UCSD-AML1 (cell line): ENCODE results near the gene PNMA8A.
"Not testable (repeated sequence)": the region's sequence is repeated elsewhere in the genome, so short reads cannot be mapped to it uniquely, and the experiment has no call there.

ENCODE experiments used
- DNase-seq: peaks from one replicate; lab custom pipeline; 2025; ENCODE audit not compliant: unreplicated experiment; lab: John Stamatoyannopoulos, UW

The PNMA8A gene, protein sequence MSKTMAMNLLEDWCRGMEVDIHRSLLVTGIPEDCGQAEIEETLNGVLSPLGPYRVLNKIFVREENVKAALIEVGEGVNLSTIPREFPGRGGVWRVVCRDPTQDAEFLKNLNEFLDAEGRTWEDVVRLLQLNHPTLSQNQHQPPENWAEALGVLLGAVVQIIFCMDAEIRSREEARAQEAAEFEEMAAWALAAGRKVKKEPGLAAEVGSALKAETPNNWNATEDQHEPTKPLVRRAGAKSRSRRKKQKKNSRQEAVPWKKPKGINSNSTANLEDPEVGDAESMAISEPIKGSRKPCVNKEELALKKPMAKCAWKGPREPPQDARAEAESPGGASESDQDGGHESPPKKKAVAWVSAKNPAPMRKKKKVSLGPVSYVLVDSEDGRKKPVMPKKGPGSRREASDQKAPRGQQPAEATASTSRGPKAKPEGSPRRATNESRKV

DNA sequence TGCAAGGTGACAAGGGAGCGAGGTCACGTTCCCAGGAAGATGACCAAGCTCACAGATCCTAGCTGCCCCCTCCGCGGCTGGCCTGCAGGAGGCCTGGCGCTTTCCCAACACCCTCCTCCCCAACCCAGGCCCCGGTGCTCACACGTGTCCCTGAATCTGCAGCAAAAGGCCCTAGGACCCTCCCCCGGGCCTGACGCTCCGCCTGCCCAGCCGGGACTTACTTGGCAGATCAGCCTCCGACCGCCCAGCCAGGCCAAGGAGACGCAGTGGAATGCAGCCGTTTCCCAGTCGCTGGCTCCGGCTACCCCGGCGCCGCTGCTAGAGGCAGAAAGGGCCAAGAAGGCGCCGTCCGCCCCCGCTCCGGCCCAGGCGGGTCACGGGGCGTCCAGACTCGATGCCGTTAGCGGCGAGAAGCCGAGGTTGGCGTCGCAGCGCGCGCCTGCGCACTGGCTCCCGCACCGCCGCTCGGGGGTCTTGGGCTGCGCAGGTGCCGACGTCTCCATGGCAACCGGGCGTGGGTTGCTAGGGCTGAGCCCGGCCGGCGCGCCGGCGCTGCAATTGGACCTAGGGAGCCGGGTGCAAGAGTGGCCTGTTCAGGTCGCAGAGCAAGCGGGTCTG is at the start of gene PNMA8A:
Gene PNMA8A, minus strand, starts transcription at position 448 of the 618 bp plus-strand sequence. CDS start 528 bp downstream, outside the sequence.
- DNase-seq: no peak

DNA sequence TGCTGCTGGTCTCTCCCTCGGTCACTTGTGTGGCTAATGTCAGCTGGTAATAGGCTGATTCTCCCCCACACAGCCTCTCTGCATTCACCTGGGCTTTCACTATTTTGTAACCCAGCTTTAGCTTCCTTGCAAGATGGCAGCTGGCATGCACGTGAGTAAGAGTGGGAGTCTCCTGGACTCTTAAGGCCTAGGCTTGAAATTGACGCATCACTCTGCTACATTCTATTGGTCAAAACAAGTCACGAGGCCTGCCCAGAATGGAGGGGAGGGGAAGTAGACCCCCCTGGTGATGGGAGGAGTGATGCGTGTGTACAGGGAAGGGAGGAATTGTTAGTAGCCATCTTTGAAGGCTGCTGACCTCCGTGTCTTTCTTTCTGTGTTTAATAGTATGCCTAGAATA is 49.3 kb upstream of the PNMA8A start:
- DNase-seq: no peak

DNA sequence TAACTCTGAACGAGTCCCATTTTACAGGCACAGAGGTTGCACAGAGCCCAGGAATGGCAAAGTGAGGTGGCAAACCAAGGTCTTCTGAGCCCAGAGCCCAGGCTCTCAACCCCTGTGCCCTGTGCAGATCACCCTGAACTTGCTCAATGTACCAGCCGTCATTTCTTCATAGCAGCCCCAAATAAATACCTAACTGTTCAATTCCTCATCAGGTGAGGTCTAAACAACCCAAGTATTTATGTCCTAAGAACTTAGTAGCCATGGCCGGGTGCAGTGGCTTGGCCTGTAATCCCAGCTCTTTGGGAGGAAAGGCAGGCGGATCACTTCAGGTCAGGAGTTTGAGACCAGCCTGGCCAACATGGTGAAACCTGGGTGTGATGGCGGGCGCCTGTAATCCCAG is 46.1 kb upstream of the PNMA8A start:
- no peak for DNase-seq

DNA sequence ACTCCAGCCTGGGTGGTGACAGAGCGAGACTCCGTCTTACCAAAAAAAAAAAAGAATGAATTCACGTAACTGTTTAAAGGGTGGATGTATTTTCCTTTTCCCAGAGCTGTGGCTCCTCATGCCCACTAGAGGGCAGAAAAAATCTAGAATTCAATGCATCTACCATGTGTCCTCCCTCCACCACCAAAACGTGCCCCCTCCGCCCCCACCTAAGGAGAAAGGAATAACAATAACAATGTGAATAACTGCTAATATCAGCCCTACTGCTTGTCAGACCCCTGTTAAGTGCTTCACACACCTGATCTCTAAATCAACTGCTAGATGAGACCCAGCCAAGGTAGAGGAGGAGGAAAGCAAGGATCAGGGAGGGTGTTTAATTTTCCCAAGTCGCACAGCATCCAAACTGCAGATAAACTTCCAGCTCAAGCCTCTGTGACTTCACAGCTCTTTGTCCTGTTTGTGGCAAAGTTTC is 44.6 kb upstream of the PNMA8A start:
- peak; percentile 17 for DNase-seq

DNA sequence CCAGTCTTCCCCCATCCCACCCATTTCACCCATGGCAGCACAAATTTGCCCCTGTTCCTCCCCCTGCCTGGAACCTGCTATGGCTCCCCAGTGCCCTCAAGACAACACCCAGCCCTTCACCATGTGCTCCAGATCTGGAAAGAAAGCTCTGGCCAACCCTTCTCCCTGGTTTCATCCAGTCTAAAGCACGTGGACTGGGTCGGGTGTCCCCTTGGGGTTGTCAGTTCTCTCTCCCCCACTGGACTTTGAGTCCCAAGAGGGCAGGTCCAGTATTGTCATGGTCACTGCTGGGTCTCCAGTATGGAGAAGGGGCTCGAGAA is 43.9 kb upstream of the PNMA8A start:
- no peak for DNase-seq

DNA sequence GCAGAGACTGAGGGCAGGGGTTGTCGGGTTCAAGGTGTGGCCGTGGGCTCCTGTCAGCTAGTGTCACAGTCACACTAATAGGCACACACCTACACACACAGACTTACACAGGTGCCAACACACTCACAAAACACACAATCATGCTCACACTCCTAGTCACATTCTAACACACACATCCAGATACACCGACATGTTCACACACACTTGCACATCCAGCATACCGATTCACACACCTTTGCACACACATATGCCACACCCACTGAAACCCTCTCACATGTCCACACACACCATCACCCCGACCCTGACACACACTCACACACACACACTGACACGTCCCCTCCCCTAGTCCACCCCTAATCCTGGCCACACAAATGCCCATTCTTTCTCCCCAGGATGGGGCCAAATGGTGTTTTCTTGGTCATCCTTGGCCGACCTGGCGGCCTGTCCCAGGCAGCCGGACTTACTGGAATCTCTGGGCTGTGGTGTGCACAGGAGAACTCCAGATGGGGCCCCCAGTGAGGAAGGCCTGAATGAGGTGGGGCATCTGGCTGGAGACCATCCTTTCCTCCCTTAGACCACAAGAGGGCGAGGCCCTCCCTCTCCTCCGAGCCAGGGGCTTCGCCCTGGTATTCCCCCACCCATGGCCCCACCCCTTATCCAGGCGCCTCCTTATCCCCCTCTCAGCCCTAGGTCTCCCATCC is 43.4 kb upstream of the PNMA8A start:
- no peak for DNase-seq

DNA sequence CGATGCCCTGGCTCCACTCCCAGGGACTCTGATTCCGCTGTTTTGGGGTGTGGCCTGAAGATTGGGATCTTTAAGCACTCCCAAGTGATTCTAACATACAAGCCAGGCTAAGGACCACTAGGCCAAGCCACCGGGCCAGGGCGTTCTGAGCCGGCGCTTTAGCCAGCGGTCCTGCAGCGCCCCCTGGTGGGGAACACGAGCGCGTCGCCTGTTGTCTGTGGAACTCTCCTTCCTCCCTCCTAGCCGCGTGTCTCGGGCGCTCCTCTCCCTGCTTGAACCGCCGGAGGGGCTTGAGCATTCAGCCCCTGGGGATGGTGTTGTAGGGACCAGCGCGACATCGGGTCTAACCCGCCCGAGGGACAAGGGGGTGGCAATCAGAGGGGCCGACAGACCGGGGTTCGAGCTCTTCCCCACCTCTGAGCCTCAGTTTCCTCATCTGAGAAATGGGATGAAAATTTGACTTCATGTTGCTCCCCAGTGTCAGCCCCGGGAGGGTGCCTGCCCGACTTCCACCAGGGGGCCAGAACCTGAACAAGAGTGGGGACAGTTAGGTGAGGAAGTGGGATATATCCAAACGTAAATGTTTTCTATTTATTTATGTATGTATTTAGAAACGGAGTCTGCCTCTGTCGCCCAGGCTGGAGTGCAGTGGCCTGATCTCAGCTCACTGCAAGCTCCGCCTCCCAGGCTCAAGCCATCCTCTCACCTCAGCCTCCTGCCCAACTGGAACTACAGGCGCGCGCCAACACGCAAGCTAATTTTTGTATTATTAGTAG is 42.3 kb upstream of the PNMA8A start:
- peak; percentile 77 for DNase-seq

DNA sequence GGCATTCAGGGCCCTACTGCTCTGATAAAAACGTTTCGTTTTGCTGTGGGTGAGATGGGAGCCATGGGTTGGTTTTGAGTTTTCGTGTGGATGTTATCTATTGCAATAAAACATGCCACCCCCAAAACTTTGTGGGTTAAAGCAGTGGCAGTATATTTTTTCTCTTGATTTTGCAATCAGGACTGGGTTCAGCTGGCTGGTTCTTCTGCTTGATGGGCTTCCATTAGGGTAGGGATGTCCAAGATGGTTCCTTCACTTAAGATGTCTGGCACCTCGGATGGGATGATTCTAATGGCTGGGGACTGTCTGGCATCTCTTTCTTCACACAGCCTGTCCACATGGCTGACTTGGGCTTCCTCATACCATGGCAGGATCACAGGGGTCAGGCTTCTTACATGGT is 39.9 kb upstream of the PNMA8A start:
- no peak for DNase-seq

DNA sequence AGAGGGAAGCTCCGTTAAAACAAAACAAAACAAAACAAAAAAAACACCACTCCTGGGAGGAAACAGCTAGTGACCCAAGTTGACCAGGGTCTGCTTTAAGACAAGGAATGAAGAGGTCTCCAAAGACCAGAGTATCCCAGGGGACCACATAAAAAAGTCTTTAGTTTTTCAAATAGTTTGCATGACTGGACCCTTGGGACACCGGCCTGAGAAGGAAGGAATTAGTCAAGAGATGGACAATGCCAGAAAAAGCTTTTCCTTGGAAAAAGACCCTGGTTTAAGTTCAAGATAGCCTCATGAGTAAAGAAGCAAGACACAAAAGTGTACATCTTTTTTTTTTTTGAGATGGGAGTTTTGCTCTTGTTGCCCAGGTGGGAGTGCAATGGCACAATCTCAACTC is 36.8 kb upstream of the PNMA8A start:
- no peak for DNase-seq

DNA sequence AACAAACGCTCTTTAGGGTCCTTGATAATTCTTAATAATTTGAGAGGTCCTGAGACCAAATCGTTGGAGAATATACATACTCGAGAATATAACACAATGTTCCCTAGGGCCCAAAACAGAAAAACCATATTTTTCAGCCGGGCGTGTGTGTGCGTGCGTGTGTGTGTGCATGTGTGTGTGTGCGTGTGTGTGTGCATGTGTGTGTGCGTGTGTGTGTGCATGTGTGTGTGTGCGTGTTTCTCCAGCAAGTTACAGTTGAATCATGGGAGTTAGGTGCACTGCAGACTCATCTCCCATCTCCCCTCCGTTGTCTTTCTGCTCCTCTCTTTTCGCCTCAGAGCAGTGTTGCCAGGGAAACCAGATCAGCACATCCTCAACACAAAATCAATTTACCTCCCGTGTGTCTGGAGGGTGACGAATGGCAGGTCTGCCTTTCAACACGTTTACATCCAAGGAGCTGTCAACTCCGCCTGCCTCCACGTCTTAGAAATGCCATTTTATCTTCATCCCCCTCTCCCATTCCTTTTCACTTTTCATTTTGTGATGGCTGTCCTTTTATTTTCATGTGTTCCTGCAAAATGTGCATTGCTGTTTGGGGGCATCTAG is 32.6 kb upstream of the PNMA8A start:
- DNase-seq: no peak

DNA sequence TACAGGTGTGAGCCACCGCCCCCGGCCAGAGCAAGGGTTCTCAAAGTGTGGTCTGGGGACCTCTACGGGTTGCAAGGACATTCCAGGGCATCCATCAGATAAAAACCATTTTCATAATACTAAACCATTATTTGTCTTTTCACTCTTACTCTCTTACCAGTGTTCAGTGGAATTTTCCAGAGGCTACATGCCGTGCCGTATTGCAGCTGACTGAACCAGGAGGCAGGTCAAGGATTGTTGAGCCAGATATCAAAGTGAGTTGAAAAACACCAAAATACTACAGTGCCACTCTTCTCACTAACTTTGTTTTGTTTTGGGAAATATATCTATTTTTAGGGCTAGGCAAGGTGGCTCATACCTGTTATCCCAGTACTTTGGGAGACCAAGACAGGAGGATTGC is 31.5 kb upstream of the PNMA8A start:
- no peak for DNase-seq

DNA sequence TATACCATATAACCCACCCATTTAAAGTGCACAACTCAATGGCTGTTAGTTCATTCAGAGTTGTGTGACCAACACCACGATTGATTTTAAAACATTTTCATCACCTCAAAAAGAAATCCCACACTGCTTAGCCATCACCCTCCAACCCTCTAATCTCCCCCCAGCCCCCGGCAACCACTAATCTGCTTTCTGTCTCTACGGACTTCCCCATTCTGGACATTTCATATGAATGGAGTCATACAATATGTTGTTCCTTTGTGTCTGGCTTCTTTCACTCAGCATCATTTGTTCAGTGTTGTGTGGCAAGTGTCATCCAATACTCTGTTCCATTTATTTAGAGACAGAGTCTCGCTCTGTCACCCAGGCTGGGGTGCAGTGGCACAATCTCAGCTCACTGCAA is 28.3 kb upstream of the PNMA8A start:
- no peak for DNase-seq

DNA sequence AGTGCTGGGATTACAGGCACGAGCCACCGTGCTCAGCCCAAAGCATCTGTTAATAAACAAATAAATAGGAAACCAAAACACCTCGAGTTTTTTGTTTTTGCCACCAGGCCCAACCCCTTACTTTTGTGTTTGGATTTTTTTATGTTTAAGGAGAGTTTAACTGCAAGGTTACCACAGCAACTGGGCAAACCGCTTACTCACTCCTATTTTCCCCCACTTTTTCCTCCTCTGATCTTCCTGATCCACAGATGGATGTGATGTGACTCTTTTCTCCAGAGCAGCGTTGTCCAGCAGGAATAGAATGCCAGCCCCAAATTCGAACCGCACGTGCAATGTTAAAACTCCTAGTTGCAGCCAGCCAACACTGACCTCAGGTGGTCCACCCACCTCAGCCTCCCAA is 26.4 kb upstream of the PNMA8A start:
- no peak for DNase-seq

DNA sequence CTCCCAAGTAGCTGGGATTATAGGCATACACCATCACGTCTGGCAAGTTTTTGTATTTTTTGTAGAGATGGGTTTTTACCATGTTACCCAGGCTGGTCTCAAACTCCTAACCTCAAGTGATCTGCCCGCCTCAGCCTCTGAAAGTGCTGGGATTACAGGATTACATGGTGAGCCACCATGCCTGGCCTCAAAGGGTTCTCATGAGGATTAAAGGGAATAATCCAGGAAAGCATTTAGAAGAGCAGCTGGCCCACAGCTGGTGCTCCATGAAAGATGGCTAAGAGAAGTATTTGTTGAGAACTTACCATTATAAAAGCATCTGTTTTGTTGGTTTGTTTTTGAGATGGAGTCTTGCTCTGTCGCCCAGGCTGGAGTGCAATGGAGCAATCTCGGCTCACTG is 25.5 kb upstream of the PNMA8A start:
- DNase-seq: not testable (repeated sequence)

DNA sequence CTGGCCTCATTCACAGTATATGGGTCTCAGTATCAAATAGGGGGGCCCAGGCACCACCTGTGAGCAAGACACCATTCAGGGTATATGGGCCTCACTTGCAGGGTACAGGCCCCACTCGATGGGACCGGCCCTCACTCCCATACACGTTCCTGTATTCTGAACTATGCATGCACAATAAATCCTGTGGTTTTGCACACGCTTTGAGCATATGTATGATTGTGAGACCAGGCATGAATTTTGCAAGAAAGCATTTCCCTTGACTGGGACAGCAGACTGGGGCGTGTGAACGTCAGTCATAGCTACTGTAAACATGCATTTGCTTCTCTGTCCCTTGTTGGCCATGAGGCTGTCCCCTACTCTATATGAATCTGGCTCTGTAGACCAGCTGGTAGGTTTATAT is 24.9 kb upstream of the PNMA8A start:
- no peak for DNase-seq

DNA sequence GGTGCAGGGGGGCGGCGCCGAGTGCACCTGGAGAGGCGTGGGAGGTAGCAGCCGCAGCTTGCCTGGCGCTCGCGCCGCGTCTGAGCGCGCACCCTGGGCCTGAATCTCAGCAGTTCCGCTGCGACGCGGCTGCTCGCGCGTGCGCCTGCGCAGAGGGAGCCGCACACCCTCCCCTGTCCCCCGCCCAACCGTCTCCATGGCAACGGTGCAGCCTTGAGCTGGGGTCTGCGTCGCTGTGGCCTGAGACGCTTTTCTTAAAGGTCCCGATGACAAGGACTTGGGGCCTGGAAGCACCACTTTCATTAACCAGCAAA is 24.4 kb upstream of the PNMA8A start, which contains the start of gene PNMA8B:
Gene PNMA8B, minus strand, starts transcription at position 82 of the 314 bp plus-strand sequence. CDS start 402 bp downstream, outside the sequence.
- no peak for DNase-seq

DNA sequence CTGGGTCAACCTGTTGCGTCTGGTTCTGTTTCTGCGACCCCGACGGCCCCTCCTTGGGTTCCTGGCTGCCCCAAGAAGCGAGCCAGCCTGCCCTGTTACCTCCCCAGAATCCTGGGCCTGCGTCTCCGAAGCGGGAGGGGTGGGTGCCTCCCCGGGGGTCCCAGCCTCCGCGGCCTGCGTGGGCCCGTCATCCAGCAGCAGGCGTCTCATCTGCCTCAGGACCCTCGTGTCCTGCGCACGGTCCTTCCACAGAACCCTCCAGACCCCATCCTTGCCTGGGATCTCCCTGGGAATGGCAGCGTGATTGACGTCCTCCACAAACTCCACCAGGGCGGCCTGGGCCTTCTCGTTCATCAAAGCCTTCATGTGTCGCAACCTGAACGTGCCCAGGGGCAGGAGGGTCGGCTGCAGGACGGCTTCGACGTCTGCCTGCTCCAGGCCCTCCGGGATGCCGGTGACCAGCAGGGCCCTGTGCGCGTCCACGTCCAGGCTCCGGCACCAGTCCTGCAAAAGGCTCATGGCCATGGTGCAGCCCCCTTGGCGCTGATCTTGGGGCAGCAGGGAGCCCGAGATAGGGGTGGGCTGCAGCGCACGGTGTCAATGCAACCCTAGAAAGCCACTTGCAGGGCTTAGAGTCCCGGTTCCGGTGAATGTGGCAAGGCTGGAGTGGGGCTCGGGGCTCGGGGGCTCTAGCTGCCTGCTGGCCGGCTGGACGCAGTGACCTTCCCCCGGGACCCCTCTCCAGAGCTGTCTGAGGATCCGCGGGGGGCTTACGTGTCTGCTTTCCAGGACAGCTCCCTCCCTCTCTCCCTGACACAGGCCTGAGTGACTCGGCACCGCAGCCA is 23.8 kb upstream of the PNMA8A start:
- DNase-seq: no peak

DNA sequence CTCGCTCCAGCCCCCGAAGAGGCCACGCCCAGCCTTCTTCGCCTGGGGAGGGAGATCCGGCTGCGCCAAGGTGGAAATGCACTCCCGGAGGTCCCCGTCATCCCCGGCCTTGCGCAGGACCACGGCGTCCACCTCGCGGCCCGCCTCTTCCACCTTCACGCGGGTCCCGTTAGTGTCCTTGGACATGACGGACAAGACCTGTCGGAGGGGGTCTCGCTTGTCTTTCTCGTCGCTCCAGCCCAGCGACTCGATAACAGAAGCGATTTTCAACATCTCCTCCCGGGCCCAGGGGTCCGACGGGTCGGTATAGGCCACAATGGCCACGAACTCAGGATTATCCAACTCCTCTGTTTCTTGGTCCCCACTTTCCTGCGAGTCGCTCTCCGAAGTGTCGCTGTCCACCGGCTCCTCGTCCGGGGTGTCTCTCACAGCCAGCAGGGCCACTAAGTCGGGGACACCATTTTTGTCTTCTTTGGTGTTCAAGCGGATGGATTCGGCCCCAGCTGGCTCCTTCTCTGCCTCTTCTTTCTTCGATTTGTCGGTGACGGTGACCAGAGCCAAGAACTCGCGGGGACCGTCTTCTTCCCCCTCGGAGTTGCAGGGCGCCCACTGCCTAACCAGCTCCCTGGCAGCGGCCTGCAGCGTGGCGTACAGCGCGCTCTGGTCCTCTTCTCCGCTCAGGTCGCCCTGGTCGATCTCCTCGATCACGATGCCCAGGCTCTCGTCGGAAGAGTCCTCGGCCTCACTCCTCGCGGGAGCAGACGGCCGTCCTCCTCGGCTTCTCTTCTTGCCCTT is 23.0 kb upstream of the PNMA8A start:
- DNase-seq: no peak
